IMR-90 (cell line): ENCODE results near the gene CLBA1.

Experiments
- CEBPB ChIP-seq: IDR thresholded peaks from 2 replicates; pipeline ENCODE4 v1.6.1; 2012; ENCODE audit warnings: low read depth, low read length, improper control_type of control experiment
- CTCF ChIP-seq: conservative IDR thresholded peaks from 2 replicates; pipeline ENCODE4 v1.5.1; 2012; ENCODE audit warnings: mild to moderate bottlenecking, low read depth, low read length, improper control_type of control experiment
- FOS ChIP-seq: fragments of 150-350 bp; IDR thresholded peaks from 2 replicates; pipeline ENCODE4 v1.6.1; 2016; ENCODE audit warnings: low read depth, low read length
- MAFK ChIP-seq: IDR thresholded peaks from 2 replicates; pipeline ENCODE4 v1.6.1; 2012; ENCODE audit warnings: low read depth, low read length, improper control_type of control experiment
- MXI1 ChIP-seq: IDR thresholded peaks from 2 replicates; pipeline ENCODE4 v1.6.1; 2012; ENCODE audit warnings: low read depth, mild to moderate bottlenecking, low read length, moderate library complexity, borderline replicate concordance
- POLR2A ChIP-seq: IDR thresholded peaks from 2 replicates; pipeline ENCODE4 v1.6.1; 2012; ENCODE audit warnings: mild to moderate bottlenecking, low read depth, low read length
- SMC3 ChIP-seq: fragments of 150-350 bp; IDR thresholded peaks from 2 replicates; pipeline ENCODE4 v1.6.1; 2016; ENCODE audit warnings: low read depth, mild to moderate bottlenecking, antibody characterized with exemption, low read length, moderate library complexity
- USF2 ChIP-seq: fragments of 150-350 bp; IDR thresholded peaks from 2 replicates; pipeline ENCODE4 v1.6.1; 2017; ENCODE audit warnings: mild to moderate bottlenecking, antibody characterized with exemption, low read length, low read depth

GRCh38 chr14:104966261-104966865, 19.2 kb upstream of the CLBA1 start:
- TF ChIP-seq CTCF (no peak), USF2 (no peak), FOS (no peak), POLR2A (no peak), MXI1 (no peak), SMC3 (no peak), CEBPB (no peak), MAFK (no peak)
